HG03159 (cell line): ENCODE measurements around the gene FBXW8.

Experiments
- ATAC-seq: cut with Tn5 transposase; IDR thresholded peaks from one replicate; pipeline ENCODE4 v1.9.1; 2021; ENCODE audit warnings: mild to moderate bottlenecking, moderate library complexity; ENCODE audit not compliant: unreplicated experiment

Gene FBXW8

GRCh38 chr12:117072106-117072505 lies 161.4 kb downstream of the FBXW8 start:
- ATAC-seq, result no peak

GRCh38 chr12:117072736-117073490 lies 162.2 kb downstream of the FBXW8 start:
- ATAC-seq, result no peak

- ATAC-seq, result no peak
Observed at GRCh38 chr12:117073611-117074010, 162.9 kb downstream of the FBXW8 start.

- ATAC-seq, result no peak
Observed at GRCh38 chr12:117076410-117077372, 165.9 kb downstream of the FBXW8 start.

- no peak for ATAC-seq
Observed at GRCh38 chr12:117079487-117079886, 168.7 kb downstream of the FBXW8 start.

GRCh38 chr12:117080661-117081144 lies 170.0 kb downstream of the FBXW8 start:
- no peak for ATAC-seq
